ENCODE data around the gene ECE2. TPM values are rescaled to one million over a fixed set of nuclear protein-coding genes. Genes with fewer than 3 reads are reported as not detected.
A peak's percentile ranks its signal among the peaks of the same experiment; 100 is the strongest.

The ECE2 gene
- total RNA-seq, 1 donor from 2014 or later: not detected

DNA sequence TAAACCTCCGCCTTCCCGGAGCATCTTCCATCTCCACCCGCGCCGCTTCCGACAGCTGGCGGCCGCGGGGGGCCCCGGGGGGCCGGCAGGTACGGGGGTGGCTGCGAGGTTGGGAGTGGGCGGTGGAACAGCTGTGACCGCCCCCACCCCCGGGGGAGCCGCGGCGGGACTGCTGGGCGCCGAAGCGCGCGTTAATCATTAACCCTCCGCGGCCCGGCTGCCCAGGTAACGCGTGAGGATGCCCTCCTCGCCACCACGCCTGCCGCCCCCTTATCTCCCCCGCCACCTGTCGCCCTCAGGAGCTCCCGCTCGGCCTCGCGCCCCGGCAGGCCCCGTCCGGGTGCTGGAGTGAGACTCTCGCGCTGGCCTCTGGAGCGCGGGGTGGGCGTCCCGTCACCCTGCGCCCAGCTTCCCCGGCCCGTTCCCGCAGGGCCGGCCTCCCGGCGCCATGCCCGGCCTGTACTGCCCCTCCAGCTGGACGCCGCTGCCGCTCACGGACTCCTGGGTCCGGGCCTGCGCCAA, 45.7 kb upstream of the ECE2 start:
- H3K4me1 ChIP-seq: peaks cover 18% of the 10 kb centered on the region
- peaks cover 61% of the 10 kb centered on the region for H3K27me3 ChIP-seq (ENCODE audit: low read depth)
- H3K9me3 ChIP-seq: no peaks in the 10 kb centered on the region
- no peak overlapping the region for H3K27ac ChIP-seq
- no peaks in the 10 kb centered on the region for H3K36me3 ChIP-seq
- DNase-seq (no peak), ATAC-seq (peak; percentile 4 to 16)
- intact Hi-C loops (cut with DNase I): no loop called here
- H3K4me3 ChIP-seq: peak overlapping the region; percentile 61
- TF ChIP-seq, protein P1, sequence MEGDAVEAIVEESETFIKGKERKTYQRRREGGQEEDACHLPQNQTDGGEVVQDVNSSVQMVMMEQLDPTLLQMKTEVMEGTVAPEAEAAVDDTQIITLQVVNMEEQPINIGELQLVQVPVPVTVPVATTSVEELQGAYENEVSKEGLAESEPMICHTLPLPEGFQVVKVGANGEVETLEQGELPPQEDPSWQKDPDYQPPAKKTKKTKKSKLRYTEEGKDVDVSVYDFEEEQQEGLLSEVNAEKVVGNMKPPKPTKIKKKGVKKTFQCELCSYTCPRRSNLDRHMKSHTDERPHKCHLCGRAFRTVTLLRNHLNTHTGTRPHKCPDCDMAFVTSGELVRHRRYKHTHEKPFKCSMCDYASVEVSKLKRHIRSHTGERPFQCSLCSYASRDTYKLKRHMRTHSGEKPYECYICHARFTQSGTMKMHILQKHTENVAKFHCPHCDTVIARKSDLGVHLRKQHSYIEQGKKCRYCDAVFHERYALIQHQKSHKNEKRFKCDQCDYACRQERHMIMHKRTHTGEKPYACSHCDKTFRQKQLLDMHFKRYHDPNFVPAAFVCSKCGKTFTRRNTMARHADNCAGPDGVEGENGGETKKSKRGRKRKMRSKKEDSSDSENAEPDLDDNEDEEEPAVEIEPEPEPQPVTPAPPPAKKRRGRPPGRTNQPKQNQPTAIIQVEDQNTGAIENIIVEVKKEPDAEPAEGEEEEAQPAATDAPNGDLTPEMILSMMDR (IDR thresholded peaks at IDR 0.05): no peak

DNA sequence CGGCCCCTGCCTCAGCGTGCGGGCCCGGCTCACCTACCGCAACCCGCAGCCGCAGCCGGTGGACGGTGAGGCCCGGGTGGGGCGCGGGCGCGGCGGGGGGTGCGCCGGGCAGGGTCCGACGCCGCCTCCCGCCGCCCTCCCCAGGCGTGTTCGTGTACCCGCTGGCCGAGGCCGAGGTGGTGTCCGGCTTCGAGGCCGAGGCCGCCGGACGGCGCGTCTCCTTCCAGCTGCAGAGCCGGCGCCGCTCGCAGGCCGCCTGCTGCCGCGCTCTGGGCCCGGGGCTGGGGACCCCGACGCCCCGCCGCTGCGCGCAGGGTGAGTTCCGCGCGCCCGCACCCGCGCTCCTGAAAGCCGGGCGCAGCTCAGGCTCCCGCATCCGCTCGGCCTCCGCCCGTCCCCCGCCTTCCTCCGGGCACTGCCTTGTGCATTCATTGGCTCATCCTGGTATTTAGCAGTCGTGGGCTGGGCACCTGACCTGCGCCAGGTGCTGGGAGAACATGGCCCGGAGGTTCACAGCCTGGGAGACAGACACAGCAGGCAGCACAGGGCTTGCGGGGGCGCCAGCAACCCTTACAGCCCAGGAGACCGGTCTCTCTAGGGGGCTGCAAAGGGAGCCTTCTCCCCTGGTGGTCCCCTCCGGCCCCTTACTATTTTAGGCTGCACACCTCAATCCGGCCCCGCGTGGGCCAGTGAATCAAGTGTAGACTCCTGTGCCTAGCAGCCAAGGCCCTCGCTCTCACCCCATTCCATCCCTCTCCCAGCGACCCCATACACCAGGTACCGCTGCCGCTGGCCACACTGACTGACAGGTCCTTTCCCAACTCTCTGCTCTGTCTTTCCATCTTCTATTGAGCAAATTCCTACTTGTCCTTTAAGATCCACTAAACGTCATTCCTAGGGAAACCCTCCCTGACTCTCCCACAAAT, 45.0 kb upstream of the ECE2 start:
- H3K4me3 ChIP-seq: peak overlapping the region; percentile 61
- TF ChIP-seq, protein P1 (IDR thresholded peaks at IDR 0.05): no peak
- DNase-seq (no peak), ATAC-seq (peak; percentile 14 to 18)
- no peaks in the 10 kb centered on the region for H3K36me3 ChIP-seq
- H3K27me3 ChIP-seq (ENCODE audit: low read depth): peaks cover 57% of the 10 kb centered on the region
- H3K9me3 ChIP-seq: no peaks in the 10 kb centered on the region
- no peak overlapping the region for H3K27ac ChIP-seq
- H3K4me1 ChIP-seq: peaks cover 18% of the 10 kb centered on the region
- intact Hi-C loops (cut with DNase I): no loop called here

DNA sequence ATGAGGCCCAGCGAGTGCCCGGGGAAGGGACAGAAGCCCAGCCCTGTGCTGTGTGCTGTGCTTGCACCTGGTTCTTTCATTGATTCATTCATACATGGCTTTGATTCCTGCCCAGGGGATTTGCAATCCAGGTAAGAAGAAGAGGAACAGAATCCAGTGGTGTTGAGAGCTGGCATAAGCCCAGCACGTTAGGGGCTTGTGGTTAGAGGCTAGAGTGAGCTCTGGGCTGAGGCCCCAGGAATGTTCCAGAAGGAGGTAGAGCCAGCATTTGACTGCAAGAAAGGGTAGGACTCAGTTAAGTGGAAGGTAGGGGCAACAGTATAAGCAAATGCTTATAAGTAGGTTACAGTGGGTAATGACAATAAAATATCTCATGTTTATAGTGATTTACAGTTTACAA, 44.2 kb upstream of the ECE2 start:
- Histone ChIP-seq H3K4me3 (no peak overlapping the region), H3K27ac (no peak overlapping the region), H3K27me3 (ENCODE audit: low read depth) (peaks cover 63% of the 10 kb centered on the region), H3K9me3 (no peaks in the 10 kb centered on the region), H3K4me1 (peaks cover 18% of the 10 kb centered on the region), H3K36me3 (no peaks in the 10 kb centered on the region)
- no peak for ATAC-seq
- no peak for DNase-seq
- TF ChIP-seq, protein P1 (IDR thresholded peaks at IDR 0.05): no peak
- intact Hi-C loops (cut with DNase I): no loop called here

DNA sequence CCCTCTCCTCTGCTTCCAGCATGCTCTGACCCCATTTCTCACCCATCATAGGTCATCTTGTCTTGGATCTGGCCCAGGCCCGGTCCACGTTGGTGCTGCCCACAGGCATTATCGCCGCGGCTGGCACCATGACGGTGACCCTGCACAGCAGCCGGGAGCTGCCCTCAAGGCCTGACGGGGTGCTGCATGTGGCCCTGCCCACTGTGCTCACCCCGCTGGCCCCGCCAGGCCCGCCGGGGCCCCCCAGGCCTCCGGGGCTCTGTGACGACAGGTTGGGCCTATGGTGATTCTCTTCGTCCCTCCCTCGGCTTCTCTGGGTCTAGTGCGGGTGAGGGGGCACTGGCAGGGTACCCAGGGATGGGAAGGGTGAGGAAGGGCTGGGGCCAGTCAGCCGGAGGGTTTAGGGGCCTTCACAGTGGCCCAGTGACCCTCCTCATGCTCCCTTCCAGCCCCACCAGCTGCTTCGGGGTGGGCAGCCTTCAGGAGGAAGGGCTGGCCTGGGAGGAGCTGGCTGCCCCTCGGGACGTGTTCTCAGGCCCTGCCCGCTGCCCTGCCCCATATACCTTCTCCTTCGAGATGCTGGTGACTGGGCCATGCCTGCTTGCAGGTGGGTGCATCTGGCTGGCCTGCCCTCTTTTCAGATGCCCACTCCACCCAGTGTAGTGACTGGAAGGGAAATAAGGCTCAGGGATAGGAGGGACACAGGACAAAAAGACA, 42.5 kb upstream of the ECE2 start:
- Histone ChIP-seq H3K4me1 (peaks cover 18% of the 10 kb centered on the region), H3K9me3 (no peaks in the 10 kb centered on the region), H3K27ac (no peak overlapping the region), H3K36me3 (no peaks in the 10 kb centered on the region), H3K4me3 (no peak overlapping the region), H3K27me3 (ENCODE audit: low read depth) (peaks cover 58% of the 10 kb centered on the region)
- DNase-seq: no peak
- intact Hi-C loops (cut with DNase I): no loop called here
- no peak for ATAC-seq
- TF ChIP-seq, protein P1 (IDR thresholded peaks at IDR 0.05): no peak

DNA sequence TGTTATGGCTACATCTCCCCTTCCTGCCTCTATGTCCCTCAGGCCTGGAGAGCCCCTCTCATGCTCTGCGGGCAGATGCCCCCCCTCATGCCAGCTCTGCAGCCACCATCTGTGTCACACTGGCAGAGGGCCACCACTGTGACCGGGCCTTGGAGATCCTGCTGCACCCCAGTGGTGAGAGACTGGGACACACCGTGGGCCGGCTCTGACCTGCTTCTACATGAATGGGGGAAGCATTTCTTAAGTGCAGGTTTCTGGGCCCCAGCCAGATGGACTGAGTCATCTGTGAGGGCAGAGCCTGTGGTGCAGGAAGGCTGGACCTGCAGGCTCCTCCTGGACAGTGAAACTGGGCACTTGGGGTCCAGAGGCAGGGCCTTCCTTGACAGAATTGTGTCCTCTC, 41.6 kb upstream of the ECE2 start:
- DNase-seq: peak; percentile 71
- TF ChIP-seq, protein P1 (IDR thresholded peaks at IDR 0.05): no peak
- peak; percentile 38 to 40 for ATAC-seq
- intact Hi-C loops (cut with DNase I): no loop called here
- Histone ChIP-seq H3K27ac (no peak overlapping the region), H3K9me3 (no peaks in the 10 kb centered on the region), H3K4me1 (peaks cover 11% of the 10 kb centered on the region), H3K27me3 (ENCODE audit: low read depth) (peaks cover 58% of the 10 kb centered on the region), H3K36me3 (no peaks in the 10 kb centered on the region), H3K4me3 (no peak overlapping the region)
